Right atrium auricular region (tissue), 2 donors: ENCODE measurements around the gene FRMD1. TPM values are rescaled to one million over a fixed set of nuclear protein-coding genes. Genes with fewer than 3 reads are reported as not detected.

ENCODE experiments used
- DNase-seq: peaks from one replicate; pipeline ENCODE4 v3.0.0-alpha.2; 2019; ENCODE audit warnings: low spot score
- H3K27ac ChIP-seq, 2 donors: fragments of 200-600 bp; sonication (generic); 1 replicate in 1 of 2; 2 replicates in 1 of 2; pipeline ENCODE4 v1.5.1; 2016 to 2019
- H3K27me3 ChIP-seq, 2 donors: fragments of 200-600 bp; sonication (generic); one replicate each; pipeline versions ENCODE4 v1.5.1 to v1.6.0; 2017 to 2019
- H3K36me3 ChIP-seq: fragments of 200-600 bp; sonication (generic); one replicate; pipeline ENCODE4 v1.5.1; 2016
- H3K4me1 ChIP-seq, 2 donors: fragments of 200-600 bp; sonication (generic); one replicate each; pipeline versions ENCODE4 v1.5.1 to v1.6.0; 2017 to 2019
- H3K4me3 ChIP-seq, 2 donors: fragments of 200-600 bp; sonication (generic); 1 replicate in 1 of 2; 2 replicates in 1 of 2; pipeline ENCODE4 v1.5.1; 2017 to 2019; ENCODE audit warnings: mild to moderate bottlenecking in 1 of 2, moderate library complexity in 1 of 2
- H3K9me3 ChIP-seq, 2 donors: fragments of 200-600 bp; sonication (generic); one replicate each; pipeline ENCODE4 v1.5.1; 2019
- CTCF ChIP-seq, 2 donors: fragments of 200-600 bp; sonication (generic); IDR thresholded peaks; one replicate each; pipeline ENCODE4 v1.5.1; 2019; ENCODE audit warnings: antibody characterized with exemption in 2 of 2
- total RNA-seq, 2 donors: library from RNA; depleted of rRNA; stranded (reverse); fragments of >200 nt; gene quantifications; one replicate each; pipeline ENCODE4 v1.1.0, GENCODE V29; 2016

FRMD1 gene
- total RNA-seq, 2 donors from 2014 or later = 0.08 TPM; not detected in 1

- no peaks in the 10 kb centered on the region for H3K36me3 ChIP-seq
- H3K4me3 ChIP-seq = no peak overlapping the region
- H3K27me3 ChIP-seq = no peaks in the 10 kb centered on the region
- no peak for DNase-seq
- no peak overlapping the region for H3K27ac ChIP-seq
- peaks cover 0 to 20% of the 10 kb centered on the region in 2 donors for H3K4me1 ChIP-seq
- TF ChIP-seq CTCF (IDR thresholded peaks at IDR 0.05) = no peak
- H3K9me3 ChIP-seq = peaks cover 10 to 21% of the 10 kb centered on the region in 2 donors
These were observed 39.2 kb downstream of the FRMD1 start for GRCh38 chr6:168039849-168040248.

DNA sequence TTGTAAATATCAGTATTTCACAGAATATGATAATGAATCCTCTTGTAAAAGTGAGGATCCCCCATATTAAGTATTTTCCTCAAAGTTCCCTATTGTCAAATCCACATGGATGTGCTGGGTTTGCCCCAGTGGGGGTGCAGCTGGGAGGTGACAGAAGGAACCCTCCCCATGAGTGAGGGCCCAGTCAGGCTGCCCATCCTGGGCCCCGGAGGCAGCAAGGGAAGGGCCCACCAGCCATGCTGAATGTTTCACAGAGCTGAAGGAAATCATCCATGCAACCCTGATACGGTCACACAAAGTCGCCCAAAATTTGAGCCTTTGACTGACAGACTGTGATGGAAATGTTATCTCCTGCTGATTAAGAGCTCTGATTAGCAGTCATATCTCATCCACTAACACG, 39.7 kb downstream of the FRMD1 start:
- H3K4me3 ChIP-seq = no peak overlapping the region
- no peaks in the 10 kb centered on the region for H3K27me3 ChIP-seq
- peaks cover 0 to 20% of the 10 kb centered on the region in 2 donors for H3K4me1 ChIP-seq
- H3K9me3 ChIP-seq = peaks cover 10 to 21% of the 10 kb centered on the region in 2 donors
- DNase-seq = no peak
- no peaks in the 10 kb centered on the region for H3K36me3 ChIP-seq
- no peak overlapping the region for H3K27ac ChIP-seq
- TF ChIP-seq CTCF (IDR thresholded peaks at IDR 0.05) = no peak

GRCh38 chr6:168038576-168039140, 40.4 kb downstream of the FRMD1 start:
- H3K27ac ChIP-seq = peak overlapping the region in 1 of 2 donors; percentile 63
- TF ChIP-seq CTCF (IDR thresholded peaks at IDR 0.05) = no peak
- no peaks in the 10 kb centered on the region for H3K36me3 ChIP-seq
- H3K4me1 ChIP-seq = peaks cover 0 to 20% of the 10 kb centered on the region in 2 donors
- H3K4me3 ChIP-seq = no peak overlapping the region
- H3K9me3 ChIP-seq = peaks cover 10 to 21% of the 10 kb centered on the region in 2 donors
- DNase-seq = no peak
- H3K27me3 ChIP-seq = no peaks in the 10 kb centered on the region

DNA sequence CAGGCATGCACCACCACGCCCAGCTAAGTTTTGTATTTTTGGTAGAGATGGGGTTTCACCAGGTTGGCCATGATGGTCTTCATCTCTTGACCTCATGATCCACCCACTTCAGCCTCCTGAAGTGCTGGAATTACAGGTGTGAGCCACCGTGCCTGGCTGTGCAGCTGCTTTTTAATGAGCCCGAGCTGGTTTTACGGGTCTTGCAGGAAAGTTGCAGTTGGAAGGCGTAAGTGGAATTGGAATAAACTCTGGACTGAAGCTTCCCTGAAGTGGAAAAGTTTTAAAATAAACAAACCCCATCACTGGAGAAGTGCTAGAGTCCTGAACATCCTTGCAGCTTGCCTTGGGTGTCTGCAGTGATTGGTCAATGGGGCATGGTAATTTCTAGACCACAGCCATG, 41.2 kb downstream of the FRMD1 start:
- Histone ChIP-seq H3K27me3 (no peaks in the 10 kb centered on the region), H3K36me3 (no peaks in the 10 kb centered on the region), H3K27ac (peak overlapping the region; percentile 40 to 63), H3K4me1 (peaks cover 0 to 20% of the 10 kb centered on the region in 2 donors), H3K4me3 (no peak overlapping the region), H3K9me3 (peaks cover 10 to 21% of the 10 kb centered on the region in 2 donors)
- TF ChIP-seq CTCF (IDR thresholded peaks at IDR 0.05) = no peak
- no peak for DNase-seq

DNA sequence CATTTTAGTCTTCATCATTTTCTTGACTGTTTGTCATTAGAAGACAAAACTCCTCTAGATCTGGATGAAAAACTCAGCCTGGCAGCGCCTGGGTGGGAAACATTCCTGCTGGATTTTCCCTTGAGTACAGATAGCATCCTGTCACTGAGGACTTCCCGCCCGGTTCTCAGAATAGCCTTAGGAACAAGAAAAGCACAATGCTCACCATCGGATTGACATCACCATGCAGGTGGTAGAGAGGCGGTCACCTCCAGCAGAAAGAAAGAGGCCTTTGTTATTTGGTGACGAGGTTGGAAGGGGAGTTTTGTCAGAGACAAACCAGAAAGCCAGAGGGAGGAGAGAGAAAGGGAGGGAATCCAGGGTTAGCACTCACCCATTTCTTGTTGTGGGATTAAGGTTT, 41.8 kb downstream of the FRMD1 start:
- H3K4me1 ChIP-seq = peaks cover 0 to 20% of the 10 kb centered on the region in 2 donors
- no peak for TF ChIP-seq CTCF (IDR thresholded peaks at IDR 0.05)
- no peak overlapping the region for H3K4me3 ChIP-seq
- no peaks in the 10 kb centered on the region for H3K36me3 ChIP-seq
- peak overlapping the region; percentile 70 to 72 for H3K27ac ChIP-seq
- no peaks in the 10 kb centered on the region for H3K27me3 ChIP-seq
- DNase-seq = no peak
- H3K9me3 ChIP-seq = peaks cover 10 to 21% of the 10 kb centered on the region in 2 donors
